ENCODE measurements around the gene ANKS3.

DNA sequence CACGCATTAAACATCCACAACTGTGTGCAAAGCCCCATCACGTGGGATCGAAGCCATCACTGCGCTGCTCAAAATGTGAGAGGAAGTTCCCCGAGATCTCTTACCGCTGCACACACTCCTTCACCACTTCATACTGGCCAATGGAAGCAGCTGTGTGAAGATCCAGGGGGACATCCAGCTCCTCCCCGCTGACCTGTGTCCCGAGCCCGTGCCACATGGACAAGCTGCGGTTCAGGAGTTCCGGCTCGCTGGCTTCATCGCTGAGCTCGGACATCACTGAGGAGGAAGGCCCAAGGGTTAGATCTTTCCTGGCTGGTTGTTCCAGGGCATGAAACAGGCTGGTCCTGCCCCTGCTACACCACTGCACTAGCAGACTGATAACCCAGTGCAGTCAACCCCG, 4.2 kb downstream of the ANKS3 start:
- TF ChIP-seq, protein P1, sequence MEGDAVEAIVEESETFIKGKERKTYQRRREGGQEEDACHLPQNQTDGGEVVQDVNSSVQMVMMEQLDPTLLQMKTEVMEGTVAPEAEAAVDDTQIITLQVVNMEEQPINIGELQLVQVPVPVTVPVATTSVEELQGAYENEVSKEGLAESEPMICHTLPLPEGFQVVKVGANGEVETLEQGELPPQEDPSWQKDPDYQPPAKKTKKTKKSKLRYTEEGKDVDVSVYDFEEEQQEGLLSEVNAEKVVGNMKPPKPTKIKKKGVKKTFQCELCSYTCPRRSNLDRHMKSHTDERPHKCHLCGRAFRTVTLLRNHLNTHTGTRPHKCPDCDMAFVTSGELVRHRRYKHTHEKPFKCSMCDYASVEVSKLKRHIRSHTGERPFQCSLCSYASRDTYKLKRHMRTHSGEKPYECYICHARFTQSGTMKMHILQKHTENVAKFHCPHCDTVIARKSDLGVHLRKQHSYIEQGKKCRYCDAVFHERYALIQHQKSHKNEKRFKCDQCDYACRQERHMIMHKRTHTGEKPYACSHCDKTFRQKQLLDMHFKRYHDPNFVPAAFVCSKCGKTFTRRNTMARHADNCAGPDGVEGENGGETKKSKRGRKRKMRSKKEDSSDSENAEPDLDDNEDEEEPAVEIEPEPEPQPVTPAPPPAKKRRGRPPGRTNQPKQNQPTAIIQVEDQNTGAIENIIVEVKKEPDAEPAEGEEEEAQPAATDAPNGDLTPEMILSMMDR (IDR thresholded peaks at IDR 0.05) = no peak
- no peak for TF ChIP-seq POLR2AphosphoS5 (IDR thresholded peaks at IDR 0.05)
- no peak for TF ChIP-seq EP300 (IDR thresholded peaks at IDR 0.05)
- TF ChIP-seq POLR2A (IDR thresholded peaks at IDR 0.05) = no peak
